Subcutaneous adipose tissue (tissue), 4 donors: Measurements from ENCODE around the gene JMJD1C. TPM values are rescaled to one million over a fixed set of nuclear protein-coding genes. Genes with fewer than 3 reads are reported as not detected.

Experiments
- CTCF ChIP-seq: fragments of 450-650 bp; IDR thresholded peaks from one replicate; pipeline ENCODE4 v1.5.1; 2016; ENCODE audit warnings: low read depth, mild to moderate bottlenecking, control low read depth, antibody characterized with exemption, moderate library complexity
- total RNA-seq, 4 donors: library from RNA; depleted of rRNA; stranded (reverse); fragments of >200 nt; gene quantifications; one replicate each; pipeline ENCODE4 v1.1.0, GENCODE V29; 2016

The JMJD1C gene
- total RNA-seq, 4 donors from 2014 or later: 106 to 178 (median 171) TPM

- no peak for TF ChIP-seq CTCF
These were observed 12.2 kb upstream of the JMJD1C start for GRCh38 chr10:63477927-63478326.

- TF ChIP-seq CTCF: no peak
These were observed 8.7 kb upstream of the JMJD1C start for GRCh38 chr10:63474488-63474887.

GRCh38 chr10:63470928-63471327, 5.2 kb upstream of the JMJD1C start:
- TF ChIP-seq CTCF: no peak

- TF ChIP-seq CTCF: no peak
These were observed 3.2 kb upstream of the JMJD1C start for GRCh38 chr10:63468947-63469346.

GRCh38 chr10:63467841-63468240, 2.1 kb upstream of the JMJD1C start:
- TF ChIP-seq CTCF: no peak

- TF ChIP-seq CTCF: no peak
These were observed 563 bp upstream of the JMJD1C start for GRCh38 chr10:63466144-63466935.

- no peak for TF ChIP-seq CTCF
These were observed 1.1 kb downstream of the JMJD1C start for GRCh38 chr10:63464402-63465292.
